H1 (cell line): ENCODE results near the gene CACUL1. TPM values are rescaled to one million over a fixed set of nuclear protein-coding genes. Genes with fewer than 3 reads are reported as not detected.

Source experiments
- CTCF ChIA-PET: fragments of 300-600 bp; sonication (Branson Sonifier 250); formaldehyde crosslinking; loops from one replicate; lab custom pipeline; 2021; ENCODE audit not compliant: partially characterized antibody; lab: Charles Lee
- POLR2A ChIA-PET: fragments of 300-600 bp; sonication (Branson Sonifier 250); formaldehyde crosslinking; loops from one replicate; lab custom pipeline; 2021; ENCODE audit warnings: inconsistent platforms; ENCODE audit not compliant: partially characterized antibody; lab: Charles Lee
- DNase-seq, 2 experiments: peaks; one replicate each; pipeline versions ENCODE4 v3.0.0 to v3.0.0-alpha.2; 2010 to 2022; ENCODE audit warnings: low spot score in 2 of 2, low read depth in 1 of 2, mixed read lengths in 1 of 2
- FAIRE-seq: peaks from 2 replicates; lab custom pipeline; 2011; peaks lifted over from hg19 to GRCh38; lab: Jason Lieb, UNC
- H2AFZ ChIP-seq: 2 replicates; pipeline ENCODE4 v1.8.1; 2012; ENCODE audit warnings: low read length, inconsistent platforms
- H2AK5ac ChIP-seq: 2 replicates; pipeline ENCODE4 v1.6.1; 2013; ENCODE audit warnings: low read depth, low read length
- H2BK120ac ChIP-seq: replicated peaks from 2 replicates; pipeline ENCODE3; 2013; ENCODE audit warnings: low read depth, low read length, inconsistent platforms
- H2BK12ac ChIP-seq: 2 replicates; pipeline ENCODE4 v1.6.1; 2013; ENCODE audit warnings: low read depth, low read length
- H2BK15ac ChIP-seq: 2 replicates; pipeline ENCODE4 v1.6.1; 2013; ENCODE audit warnings: low read length
- H2BK20ac ChIP-seq: 2 replicates; pipeline ENCODE4 v1.6.1; 2013; ENCODE audit warnings: low read length
- H2BK5ac ChIP-seq: 2 replicates; pipeline ENCODE4 v1.6.1; 2013; ENCODE audit warnings: low read depth, low read length
- H3K14ac ChIP-seq: 2 replicates; pipeline ENCODE4 v1.6.1; 2013; ENCODE audit warnings: inconsistent platforms; ENCODE audit not compliant: insufficient read length
- H3K18ac ChIP-seq: 2 replicates; pipeline ENCODE4 v1.6.1; 2013; ENCODE audit warnings: low read length; ENCODE audit errors: extremely low read depth
- H3K23ac ChIP-seq: 2 replicates; pipeline ENCODE4 v1.6.1; 2013; ENCODE audit warnings: inconsistent platforms; ENCODE audit not compliant: insufficient read length
- H3K23me2 ChIP-seq: 2 replicates; pipeline ENCODE4 v1.6.1; 2013; ENCODE audit warnings: low read depth, low read length
- H3K27ac ChIP-seq: 2 replicates; pipeline ENCODE4 v1.6.1; 2011; ENCODE audit warnings: low read depth, low read length, inconsistent platforms
- H3K27me3 ChIP-seq, 4 experiments: replicated peaks in 1 of 4; 1 replicate in 1 of 4; 2 replicates in 3 of 4; pipeline versions ENCODE4 v1.6.1 to v1.8.1; 2011 to 2013; ENCODE audit warnings: low read length in 3 of 4, mild to moderate bottlenecking in 3 of 4, inconsistent platforms in 2 of 4, mixed read lengths in 2 of 4, moderate library complexity in 1 of 4; ENCODE audit not compliant: control insufficient read depth in 3 of 4, insufficient read depth in 3 of 4; ENCODE audit errors: extremely low read depth in 1 of 4
- H3K36me3 ChIP-seq, 4 experiments: 2 replicates each; pipeline versions ENCODE4 v1.6.1 to v1.8.1; 2011 to 2013; ENCODE audit warnings: mild to moderate bottlenecking in 4 of 4, low read length in 3 of 4, moderate library complexity in 2 of 4, control low read depth in 1 of 4, inconsistent platforms in 1 of 4; ENCODE audit not compliant: insufficient read depth in 4 of 4, control insufficient read depth in 2 of 4
- H3K4ac ChIP-seq: replicated peaks from 2 replicates; pipeline ENCODE3; 2013; ENCODE audit warnings: low read length, low read depth, mixed read lengths, inconsistent platforms; ENCODE audit not compliant: insufficient read length
- H3K4me1 ChIP-seq, 4 experiments: replicated peaks in 1 of 4; 1 replicate in 1 of 4; 2 replicates in 3 of 4; pipeline versions ENCODE4 v1.6.1 to v1.8.1; 2011 to 2013; ENCODE audit warnings: low read length in 3 of 4, inconsistent platforms in 2 of 4, mixed read lengths in 1 of 4; ENCODE audit not compliant: insufficient read depth in 4 of 4, control insufficient read depth in 3 of 4
- H3K4me2 ChIP-seq, 2 experiments: 2 replicates each; pipeline versions ENCODE4 v1.6.1 to v1.8.1; 2011 to 2013; ENCODE audit warnings: low read depth in 2 of 2, low read length in 2 of 2, control low read depth in 1 of 2, inconsistent platforms in 1 of 2, mild to moderate bottlenecking in 1 of 2; ENCODE audit not compliant: insufficient read depth in 1 of 2
- H3K4me3 ChIP-seq, 4 experiments: fragments of 200-600, 300-600 bp in 1 of 4; sonication (generic), shearing (Covaris generic), sonication (Bioruptor Twin) in 1 of 4; 2 replicates each; pipeline versions ENCODE4 v1.5.1 to v1.8.1; 2011 to 2016; ENCODE audit warnings: low read length in 4 of 4, low read depth in 3 of 4, control low read depth in 2 of 4, inconsistent platforms in 2 of 4, mild to moderate bottlenecking in 2 of 4, mixed read lengths in 1 of 4, moderate library complexity in 1 of 4; ENCODE audit not compliant: insufficient read depth in 2 of 4; ENCODE audit errors: extremely low read depth in 1 of 4
- H3K56ac ChIP-seq: replicated peaks from 2 replicates; pipeline ENCODE3; 2013; ENCODE audit warnings: low read depth, mild to moderate bottlenecking, mixed read lengths, low read length, inconsistent platforms; ENCODE audit not compliant: insufficient read length
- H3K79me1 ChIP-seq: 2 replicates; pipeline ENCODE4 v1.6.1; 2013; ENCODE audit warnings: low read depth, low read length, control low read depth
- H3K79me2 ChIP-seq, 2 experiments: 2 replicates each; pipeline versions ENCODE4 v1.6.1 to v1.8.1; 2012 to 2013; ENCODE audit warnings: low read length in 2 of 2, mild to moderate bottlenecking in 2 of 2, inconsistent platforms in 1 of 2; ENCODE audit not compliant: insufficient read depth in 2 of 2, control insufficient read depth in 1 of 2
- H3K9ac ChIP-seq, 4 experiments: replicated peaks in 1 of 4; 1 replicate in 1 of 4; 2 replicates in 3 of 4; pipeline versions ENCODE4 v1.6.1 to v1.8.1; 2011 to 2013; ENCODE audit warnings: low read depth in 3 of 4, low read length in 3 of 4, control low read depth in 2 of 4, mild to moderate bottlenecking in 2 of 4, moderate library complexity in 2 of 4, inconsistent platforms in 1 of 4; ENCODE audit errors: extremely low read depth in 1 of 4
- H3K9me3 ChIP-seq, 2 experiments: 2 replicates each; pipeline versions ENCODE4 v1.6.1 to v1.8.1; 2012 to 2013; ENCODE audit warnings: mild to moderate bottlenecking in 2 of 2, moderate library complexity in 2 of 2, control low read depth in 1 of 2, inconsistent platforms in 1 of 2, low read depth in 1 of 2, low read length in 1 of 2, mixed read lengths in 1 of 2; ENCODE audit not compliant: insufficient read depth in 2 of 2
- H4K20me1 ChIP-seq, 2 experiments: replicated peaks in 1 of 2; 2 replicates each; pipeline versions ENCODE3 to v1.8.1; 2011 to 2013; ENCODE audit warnings: inconsistent platforms in 2 of 2, low read length in 2 of 2, mild to moderate bottlenecking in 1 of 2; ENCODE audit not compliant: insufficient read depth in 2 of 2, control insufficient read depth in 1 of 2
- H4K5ac ChIP-seq: 2 replicates; pipeline ENCODE4 v1.6.1; 2013; ENCODE audit warnings: low read length, low read depth, mixed read lengths, inconsistent platforms; ENCODE audit not compliant: insufficient read length
- H4K8ac ChIP-seq: 2 replicates; pipeline ENCODE4 v1.8.0; 2013; ENCODE audit warnings: mild to moderate bottlenecking, moderate library complexity, low read length, inconsistent platforms; ENCODE audit not compliant: insufficient read depth; ENCODE audit errors: extremely low read depth
- H4K91ac ChIP-seq: replicated peaks from 2 replicates; pipeline ENCODE3; 2013; ENCODE audit warnings: low read length, mixed read lengths, inconsistent platforms; ENCODE audit not compliant: insufficient read length
- BRCA1 ChIP-seq: IDR thresholded peaks from 2 replicates; pipeline ENCODE4 v1.6.1; 2012; ENCODE audit warnings: low read depth, low read length, improper control_type of control experiment
- CEBPB ChIP-seq: IDR thresholded peaks from 2 replicates; pipeline ENCODE4 v1.6.1; 2012; ENCODE audit warnings: low read depth, low read length
- CTBP2 ChIP-seq: IDR thresholded peaks from 2 replicates; pipeline ENCODE4 v1.7.0; 2011; ENCODE audit warnings: borderline replicate concordance, mild to moderate bottlenecking, moderate library complexity, mixed read lengths, low read length; ENCODE audit not compliant: insufficient read depth, insufficient read length
- EZH2 ChIP-seq: fragments of 200-600 bp; sonication (generic); IDR thresholded peaks from 2 replicates; pipeline ENCODE4 v1.7.1; 2012; ENCODE audit warnings: low read depth, mild to moderate bottlenecking, moderate library complexity, low read length, inconsistent platforms; ENCODE audit not compliant: severe bottlenecking
- KDM1A ChIP-seq: fragments of 200-600, 300-600 bp; sonication (generic); IDR thresholded peaks from 2 replicates; pipeline ENCODE4 v1.7.1; 2016; ENCODE audit warnings: mild to moderate bottlenecking, low read length, borderline replicate concordance
- POU5F1 ChIP-seq: IDR thresholded peaks from 2 replicates; pipeline ENCODE4 v1.6.1; 2011; ENCODE audit warnings: low read depth, mild to moderate bottlenecking, low read length, moderate library complexity
- RAD21 ChIP-seq, 2 experiments: IDR thresholded peaks in 1 of 2; conservative IDR thresholded peaks in 1 of 2; 2 replicates each; pipeline ENCODE4 v1.6.1; 2011; ENCODE audit warnings: low read depth in 2 of 2, low read length in 2 of 2, improper control_type of control experiment in 1 of 2, inconsistent platforms in 1 of 2, mild to moderate bottlenecking in 1 of 2, moderate library complexity in 1 of 2
- RBBP5 ChIP-seq: IDR thresholded peaks from 2 replicates; pipeline ENCODE4 v1.7.1; 2012; ENCODE audit warnings: low read depth, mild to moderate bottlenecking, inconsistent platforms, low read length, moderate library complexity, borderline replicate concordance
- SIX5 ChIP-seq: IDR thresholded peaks from 2 replicates; pipeline ENCODE4 v1.6.1; 2011; ENCODE audit warnings: mild to moderate bottlenecking, low read depth, low read length
- TBP ChIP-seq: IDR thresholded peaks from 2 replicates; pipeline ENCODE4 v1.6.1; 2011; ENCODE audit warnings: low read depth, low read length, improper control_type of control experiment
- WGBS, 2 experiments: shearing (Covaris generic) in 1 of 2; methylation state at CpG; one replicate each; pipeline versions ENCODE4 v1.1.6 to v1.1.7; 2013 to 2015; ENCODE audit warnings: low lambda C conversion rate in 2 of 2, mixed read lengths in 2 of 2, inconsistent platforms in 1 of 2, low coverage in 1 of 2, missing lambda C conversion rate in 1 of 2; ENCODE audit not compliant: insufficient replicate concordance in 2 of 2, insufficient coverage in 1 of 2, insufficient read length in 1 of 2; ENCODE audit errors: extremely low coverage in 1 of 2, missing lambda C conversion rate in 1 of 2; 5-methylcytosine and 5-hydroxymethylcytosine counted together
- polyA plus RNA-seq, 7 experiments: library from polyadenylated mRNA; depleted of rRNA in 3 of 7; stranded (reverse) in 5 of 7; unstranded in 2 of 7; fragments of >200 nt in 5 of 7; fragments of 200-250 nt in 2 of 7; gene quantifications; 1 replicate in 5 of 7; 2 replicates in 1 of 7; 4 replicates in 1 of 7; pipeline versions ENCODE4 v1.2.1 to v1.2.3, GENCODE V29; 2011 to 2013; ENCODE audit warnings: missing spikeins in 2 of 7, mixed read lengths in 2 of 7
- total RNA-seq: library from RNA; stranded (reverse); fragmentation: NEBNext Ultra II Directional; extraction: Animal tissue kit (Norgen Biotek cat#: 25700); gene quantifications from 2 replicates; pipeline ENCODE4 v1.2.1, GENCODE V29; 2021
- TF ChIP-seq, protein P1 (sequence below): IDR thresholded peaks from 2 replicates; pipeline ENCODE4 v1.6.1; 2012; ENCODE audit warnings: low read length, inconsistent platforms

Gene CACUL1
- total and polyA plus RNA-seq, 2 of the 8 experiments (the other 6 are each of a cell fraction or from before 2014, with no cell fraction given) = 6.5 to 34.2 TPM

DNA sequence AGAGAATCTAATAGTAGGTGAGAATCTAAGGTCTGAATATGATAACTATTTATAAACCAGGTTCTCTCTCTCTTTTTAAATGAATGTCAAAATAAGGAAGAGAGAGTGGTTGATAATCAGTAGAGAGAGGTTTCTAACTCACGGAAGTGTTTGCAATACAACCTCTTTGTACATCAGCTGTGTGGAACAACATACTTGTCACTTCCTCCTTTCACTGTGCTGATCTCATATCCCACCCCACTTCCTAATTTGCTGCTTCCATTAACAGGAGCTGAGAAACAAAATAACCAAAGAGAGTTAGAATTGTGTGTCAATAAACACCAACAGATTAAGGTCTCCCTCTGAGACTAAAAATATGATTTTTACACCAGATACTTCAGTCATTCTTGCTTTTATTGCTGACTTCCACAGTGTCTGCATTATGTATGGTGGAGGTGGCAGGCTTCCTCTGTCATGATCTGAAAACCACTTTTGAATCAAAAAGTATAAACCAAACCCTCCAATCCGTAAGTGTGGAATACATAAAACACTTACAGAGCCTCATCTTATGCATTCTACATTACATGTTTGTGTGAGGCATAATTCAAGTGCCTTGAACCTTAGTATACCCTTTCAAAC lies 25.0 kb downstream of the CACUL1 start:
- ChIA-PET CTCF (interaction anchor here (0.6 to 2.3 kb wide), 3 partner anchors 11 to 124 kb away, joined by 3 to 6 read pairs (median 3); no protein-coding TSS in a partner anchor), POLR2A (interaction anchor here (1.4 kb wide), 1 partner anchor 25 kb away, joined by 4 read pairs; the partner anchor contains the start of gene CACUL1)
- DNase-seq (no peak), FAIRE-seq (no peak)
- Histone ChIP-seq H3K27me3 (no peaks in the 10 kb centered on the region), H4K5ac (no peak overlapping the region), H3K79me2 (peaks cover 16 to 91% of the 10 kb centered on the region in 2 experiments), H3K79me1 (peaks cover 6% of the 10 kb centered on the region), H3K56ac (no peak overlapping the region), H3K4me1 (peaks cover 0 to 5% (median 0%) of the 10 kb centered on the region in 4 experiments; a peak in 4 of 7 replicates), H3K36me3 (no peaks in the 10 kb centered on the region), H3K4ac (no peak overlapping the region), H3K23ac (no peak overlapping the region), H4K91ac (no peak overlapping the region), H2BK15ac (no peak overlapping the region), H4K8ac (no peak overlapping the region), H2BK20ac (no peak overlapping the region), H2BK5ac (no peak overlapping the region), H3K9ac (no peak overlapping the region), H3K4me3 (no peak overlapping the region), H3K14ac (no peak overlapping the region), H2AFZ (no peak overlapping the region), H2BK12ac (no peak overlapping the region), H4K20me1 (peaks cover 8 to 14% of the 10 kb centered on the region in 2 experiments), H2AK5ac (no peak overlapping the region), H3K18ac (no peak overlapping the region), H2BK120ac (no peak overlapping the region), H3K27ac (no peak overlapping the region), H3K4me2 (no peak overlapping the region), H3K9me3 (no peaks in the 10 kb centered on the region), H3K23me2 (no peaks in the 10 kb centered on the region)
- 97% methylated on average over 2 of the region's 2 CpGs; no CpG with 5 or more reads in 1 of the 2 experiments for WGBS, 2 experiments
- no peak for TF ChIP-seq CEBPB
- TF ChIP-seq TBP = no peak
- TF ChIP-seq BRCA1 = no peak
- no peak for TF ChIP-seq RAD21 (IDR thresholded peaks at IDR 0.05 in 1 of 2, conservative IDR thresholded peaks at IDR 0.05 in 1 of 2; ENCODE audit: low read depth in 2 of 2, low read length in 2 of 2)
- TF ChIP-seq SIX5 = no peak
- TF ChIP-seq, protein P1, sequence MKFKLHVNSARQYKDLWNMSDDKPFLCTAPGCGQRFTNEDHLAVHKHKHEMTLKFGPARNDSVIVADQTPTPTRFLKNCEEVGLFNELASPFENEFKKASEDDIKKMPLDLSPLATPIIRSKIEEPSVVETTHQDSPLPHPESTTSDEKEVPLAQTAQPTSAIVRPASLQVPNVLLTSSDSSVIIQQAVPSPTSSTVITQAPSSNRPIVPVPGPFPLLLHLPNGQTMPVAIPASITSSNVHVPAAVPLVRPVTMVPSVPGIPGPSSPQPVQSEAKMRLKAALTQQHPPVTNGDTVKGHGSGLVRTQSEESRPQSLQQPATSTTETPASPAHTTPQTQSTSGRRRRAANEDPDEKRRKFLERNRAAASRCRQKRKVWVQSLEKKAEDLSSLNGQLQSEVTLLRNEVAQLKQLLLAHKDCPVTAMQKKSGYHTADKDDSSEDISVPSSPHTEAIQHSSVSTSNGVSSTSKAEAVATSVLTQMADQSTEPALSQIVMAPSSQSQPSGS = no peak
- TF ChIP-seq KDM1A = no peak
- no peak for TF ChIP-seq POU5F1
- TF ChIP-seq EZH2 = no peak
- TF ChIP-seq CTBP2 = no peak
- TF ChIP-seq RBBP5 = no peak
